AG04449 (cell line): ENCODE measurements around the gene KCNJ4.

Experiments
- CTCF ChIA-PET: fragments of 350-600 bp; formaldehyde crosslinking; extraction: SDS; loops from one replicate; lab custom pipeline; 2021; ENCODE audit warnings: antibody characterized with exemption; lab: Yijun Ruan, JAX
- POLR2A ChIA-PET: fragments of 400-600, 350-600 bp; formaldehyde crosslinking; extraction: SDS; loops from one replicate; lab custom pipeline; 2020; ENCODE audit warnings: antibody characterized with exemption, inconsistent platforms; lab: Yijun Ruan, JAX
- DNase-seq: peaks from one replicate; pipeline ENCODE4 v3.0.0-alpha.2; 2010; ENCODE audit warnings: low read depth, low spot score
- H3K4me3 ChIP-seq: 2 replicates; pipeline ENCODE4 v1.5.1; 2011; ENCODE audit warnings: low read depth, mild to moderate bottlenecking, control low read depth, low read length
- CTCF ChIP-seq: IDR thresholded peaks from one replicate; pipeline ENCODE4 v1.5.1; 2011; ENCODE audit warnings: mild to moderate bottlenecking, moderate library complexity, low read length, control low read depth, inconsistent platforms; ENCODE audit not compliant: insufficient read depth; ENCODE audit errors: missing control alignments

Gene KCNJ4

GRCh38 chr22:38452373-38453065, 2.5 kb downstream of the KCNJ4 start:
- CTCF ChIA-PET = interaction anchor here (1.5 kb wide), 1 partner anchor 39 kb away, joined by 5 read pairs; no protein-coding TSS in a partner anchor
- POLR2A ChIA-PET = no interaction called here
- no peak overlapping the region for H3K4me3 ChIP-seq
- DNase-seq = no peak
- TF ChIP-seq CTCF = no peak

- ChIA-PET POLR2A (no interaction called here), CTCF (no interaction called here)
- H3K4me3 ChIP-seq = no peak overlapping the region
- TF ChIP-seq CTCF = no peak
- no peak for DNase-seq
These were observed 3.1 kb downstream of the KCNJ4 start for GRCh38 chr22:38451864-38452263.

GRCh38 chr22:38451404-38451803, 3.6 kb downstream of the KCNJ4 start:
- CTCF ChIA-PET = no interaction called here
- no peak for TF ChIP-seq CTCF
- no peak overlapping the region for H3K4me3 ChIP-seq
- DNase-seq = no peak
- POLR2A ChIA-PET = no interaction called here

GRCh38 chr22:38450234-38450797, 4.7 kb downstream of the KCNJ4 start:
- POLR2A ChIA-PET = no interaction called here
- no peak for TF ChIP-seq CTCF
- CTCF ChIA-PET = no interaction called here
- no peak overlapping the region for H3K4me3 ChIP-seq
- no peak for DNase-seq

GRCh38 chr22:38449776-38450175, 5.2 kb downstream of the KCNJ4 start:
- TF ChIP-seq CTCF = no peak
- no peak for DNase-seq
- ChIA-PET CTCF (no interaction called here), POLR2A (no interaction called here)
- H3K4me3 ChIP-seq = no peak overlapping the region

GRCh38 chr22:38448945-38449745, 5.9 kb downstream of the KCNJ4 start:
- no peak for TF ChIP-seq CTCF
- no peak overlapping the region for H3K4me3 ChIP-seq
- no peak for DNase-seq
- POLR2A ChIA-PET = no interaction called here
- CTCF ChIA-PET = no interaction called here
